HCT116 (cell line): ENCODE measurements around the gene KCNH3. TPM values are rescaled to one million over a fixed set of nuclear protein-coding genes. Genes with fewer than 3 reads are reported as not detected.

ENCODE experiments used
- ATAC-seq: fragments of 200-7000 bp; cut with Tn5 transposase; 2 replicates; pipeline ENCODE4 v1.9.1; 2020; ENCODE audit warnings: mild to moderate bottlenecking, moderate library complexity
- BruUV-seq: library from RNA; stranded (reverse); fragments of 400-500 nt; replicated peaks from 2 replicates; lab custom pipeline; 2021; lab: Mats Ljungman, UMichigan
- CTCF ChIA-PET: fragments of 300-600 bp; sonication (Branson Sonifier 250); formaldehyde crosslinking; loops from one replicate; lab custom pipeline; 2021; ENCODE audit warnings: antibody characterized with exemption; lab: Charles Lee
- POLR2A ChIA-PET: fragments of 300-600, 350-600 bp; sonication (Branson Sonifier 250); formaldehyde crosslinking; loops from one replicate; lab custom pipeline; 2021; ENCODE audit warnings: antibody characterized with exemption; lab: Charles Lee
- RAD21 ChIA-PET, 2 experiments: fragments of 300-600 bp; sonication (Branson Sonifier 250); formaldehyde crosslinking; loops; one replicate each; lab custom pipeline; 2023; ENCODE audit warnings: low total read pairs in 2 of 2; ENCODE audit not compliant: uncharacterized antibody in 2 of 2, unreplicated experiment in 2 of 2, low non-redundant PET in 1 of 2; lab: Charles Lee
- DNase-seq: peaks from one replicate; pipeline ENCODE4 v3.0.0-alpha.2; 2010; ENCODE audit warnings: low read depth, low spot score
- H2AFZ ChIP-seq: fragments of 200-600 bp; shearing (Covaris generic), sonication (generic); 2 replicates; pipeline ENCODE4 v1.6.1; 2017; ENCODE audit warnings: low read depth, mixed run types, mixed read lengths, antibody characterized with exemption, low read length; ENCODE audit not compliant: poor library complexity, severe bottlenecking
- H3K27ac ChIP-seq: 2 replicates; pipeline ENCODE4 v1.5.1; 2012; ENCODE audit warnings: low read depth, low read length
- H3K27me3 ChIP-seq: fragments of 200-600 bp; sonication (generic); 2 replicates; pipeline ENCODE4 v1.6.1; 2016; ENCODE audit warnings: mixed run types, low read length, mixed read lengths; ENCODE audit not compliant: insufficient read depth
- H3K36me3 ChIP-seq, 2 experiments: fragments of 200-500 bp in 1 of 2; fragments of 200-600 bp in 1 of 2; sonication (Bioruptor generic) in 1 of 2; sonication (generic) in 1 of 2; 2 replicates each; pipeline versions ENCODE4 v1.5.1 to v1.6.1; 2014 to 2016; ENCODE audit warnings: low read length in 2 of 2, inconsistent platforms in 1 of 2, mixed read lengths in 1 of 2, mixed run types in 1 of 2; ENCODE audit not compliant: insufficient read depth in 2 of 2, control insufficient read depth in 1 of 2
- H3K4me1 ChIP-seq, 2 experiments: fragments of 200-600 bp in 1 of 2; sonication (generic) in 1 of 2; 2 replicates each; pipeline versions ENCODE4 v1.5.1 to v1.6.1; 2012 to 2017; ENCODE audit warnings: low read length in 2 of 2, inconsistent platforms in 1 of 2, mild to moderate bottlenecking in 1 of 2, mixed read lengths in 1 of 2, mixed run types in 1 of 2, moderate library complexity in 1 of 2; ENCODE audit not compliant: insufficient read depth in 2 of 2, control insufficient read depth in 1 of 2
- H3K4me2 ChIP-seq: fragments of 200-600 bp; sonication (generic); 2 replicates; pipeline ENCODE4 v1.6.1; 2017; ENCODE audit warnings: mixed run types, low read length, mixed read lengths
- H3K4me3 ChIP-seq, 2 experiments: fragments of 200-600 bp in 1 of 2; sonication (generic) in 1 of 2; replicated peaks in 1 of 2; 2 replicates each; pipeline ENCODE4 v1.5.1; 2011 to 2016; ENCODE audit warnings: low read length in 2 of 2, control low read depth in 1 of 2, low read depth in 1 of 2, mild to moderate bottlenecking in 1 of 2, mixed read lengths in 1 of 2, mixed run types in 1 of 2
- H3K79me2 ChIP-seq: fragments of 200-600 bp; sonication (generic); 2 replicates; pipeline ENCODE4 v1.6.1; 2017; ENCODE audit warnings: mild to moderate bottlenecking, mixed run types, low read length, moderate library complexity, mixed read lengths; ENCODE audit not compliant: insufficient read depth
- H3K9ac ChIP-seq: fragments of 200-600 bp; sonication (generic); 2 replicates; pipeline ENCODE4 v1.6.1; 2016; ENCODE audit warnings: low read length, mixed read lengths
- H3K9me2 ChIP-seq: fragments of 200-600 bp; sonication (generic), shearing (Covaris generic); 2 replicates; pipeline ENCODE4 v1.6.1; 2017; ENCODE audit warnings: mixed run types, mild to moderate bottlenecking, moderate library complexity; ENCODE audit not compliant: insufficient read depth
- H3K9me3 ChIP-seq, 2 experiments: fragments of 200-500 bp in 1 of 2; fragments of 200-600 bp in 1 of 2; sonication (Bioruptor generic) in 1 of 2; sonication (generic) in 1 of 2; 2 replicates each; pipeline ENCODE4 v1.6.1; 2014 to 2017; ENCODE audit warnings: low read length in 2 of 2, mixed read lengths in 2 of 2, inconsistent platforms in 1 of 2, low read depth in 1 of 2, mild to moderate bottlenecking in 1 of 2, mixed run types in 1 of 2, moderate library complexity in 1 of 2; ENCODE audit not compliant: control insufficient read depth in 1 of 2, insufficient read depth in 1 of 2
- H4K20me1 ChIP-seq: fragments of 200-600 bp; sonication (generic), shearing (Covaris generic); 2 replicates; pipeline ENCODE4 v1.6.1; 2017; ENCODE audit warnings: mixed run types, mild to moderate bottlenecking, moderate library complexity; ENCODE audit not compliant: insufficient read depth
- CBX3 ChIP-seq: IDR thresholded peaks from 2 replicates; pipeline ENCODE4 v1.6.1; 2012; ENCODE audit warnings: low read depth
- EZH2 ChIP-seq: fragments of 200-600 bp; sonication (generic); IDR thresholded peaks from 2 replicates; pipeline ENCODE4 v1.6.1; 2017; ENCODE audit warnings: antibody characterized with exemption, mixed run types
- EZH2phosphoT487 ChIP-seq: fragments of 200-600 bp; IDR thresholded peaks from 2 replicates; pipeline ENCODE4 v1.6.1; 2018; ENCODE audit warnings: antibody characterized with exemption, borderline replicate concordance
- RAD21 ChIP-seq: IDR thresholded peaks from 2 replicates; pipeline ENCODE4 v1.6.1; 2012; ENCODE audit warnings: low read depth, mild to moderate bottlenecking
- SIN3A ChIP-seq: IDR thresholded peaks from 2 replicates; pipeline ENCODE4 v1.6.1; 2012; ENCODE audit warnings: low read depth
- SP1 ChIP-seq: IDR thresholded peaks from 2 replicates; pipeline ENCODE4 v1.6.1; 2012; ENCODE audit warnings: low read depth
- TCF7L2 ChIP-seq: IDR thresholded peaks from 2 replicates; pipeline ENCODE4 v1.7.0; 2011; ENCODE audit warnings: borderline replicate concordance, inconsistent platforms; ENCODE audit not compliant: insufficient read depth, insufficient read length; ENCODE audit errors: extremely low read depth
- ZFX ChIP-seq: fragments of 450-650 bp; IDR thresholded peaks from 2 replicates; pipeline ENCODE4 v1.6.1; 2017
- ZNF274 ChIP-seq: fragments of 200-500 bp; sonication (Bioruptor generic); IDR thresholded peaks from 2 replicates; pipeline ENCODE4 v1.6.1; 2014; ENCODE audit warnings: mild to moderate bottlenecking, low read depth, low read length, inconsistent platforms
- intact Hi-C: fragments of 100-400 bp; cut with micrococcal nuclease; formaldehyde crosslinking; loops from 2 replicates; pipeline ENCODE4 v1.10.0; 2022
- total RNA-seq: library from RNA; stranded (reverse); gene quantifications from one replicate; pipeline ENCODE4 v1.2.1, GENCODE V29; 2021; ENCODE audit not compliant: unreplicated experiment
- TF ChIP-seq, protein P1 (sequence below): IDR thresholded peaks from 2 replicates; pipeline ENCODE4 v1.6.1; 2012; ENCODE audit warnings: low read depth
- TF ChIP-seq, protein P2 (sequence below), 3 experiments: fragments of 200-600 bp in 1 of 3; sonication (generic) in 1 of 3; IDR thresholded peaks in 2 of 3; conservative IDR thresholded peaks in 1 of 3; 2 replicates each; pipeline ENCODE4 v1.5.1; 2012 to 2017; ENCODE audit warnings: low read depth in 2 of 3, low read length in 2 of 3, antibody characterized with exemption in 1 of 3, borderline replicate concordance in 1 of 3, control low read depth in 1 of 3, mild to moderate bottlenecking in 1 of 3, mixed read lengths in 1 of 3, mixed run types in 1 of 3, moderate library complexity in 1 of 3; ENCODE audit not compliant: insufficient read depth in 1 of 3
- TF ChIP-seq, protein P3 (sequence below): IDR thresholded peaks from 2 replicates; pipeline ENCODE4 v1.6.1; 2012
- TF ChIP-seq, protein P4 (sequence below): IDR thresholded peaks from 2 replicates; pipeline ENCODE4 v1.6.1; 2012
- TF ChIP-seq, protein P5 (sequence below): IDR thresholded peaks from 2 replicates; pipeline ENCODE4 v1.6.1; 2011; ENCODE audit warnings: mild to moderate bottlenecking, low read length, moderate library complexity; ENCODE audit not compliant: insufficient replicate concordance; ENCODE audit errors: extremely low read depth

Gene KCNH3
- total RNA-seq, 1 experiment from 2014 or later: 35.3 TPM

DNA sequence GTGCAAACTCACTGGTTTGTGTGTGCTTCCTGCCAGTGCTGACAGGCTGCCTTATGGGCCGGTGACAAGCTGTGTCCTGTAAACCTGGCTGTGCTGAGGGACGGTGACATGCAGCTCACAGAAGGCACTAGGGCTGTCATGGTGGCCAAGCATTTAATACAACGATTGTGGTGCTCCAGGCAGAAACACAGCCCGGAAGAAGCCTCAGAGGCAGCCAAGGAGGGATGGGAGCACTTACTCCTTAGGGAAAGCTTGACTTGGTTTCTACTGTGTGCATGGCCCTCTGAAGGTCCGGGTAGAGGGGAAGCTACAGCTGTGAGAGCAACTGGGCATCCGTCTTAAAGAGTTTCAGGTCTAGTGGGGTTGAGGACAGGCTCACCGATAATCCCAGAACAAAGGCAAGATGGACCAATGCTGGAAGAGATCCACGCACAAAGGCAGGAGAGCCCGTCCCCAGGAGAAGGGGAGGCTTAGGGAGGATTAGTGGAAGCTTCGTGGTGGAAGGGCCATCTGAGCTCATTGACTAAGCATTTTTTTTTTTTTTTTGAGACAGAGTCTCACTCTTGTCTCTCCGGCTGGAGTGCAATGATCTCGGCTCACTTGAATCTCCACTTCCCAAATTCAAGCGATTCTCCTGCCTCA lies 39.8 kb downstream of the KCNH3 start:
- no TSS peak for BruUV-seq
- CTCF ChIA-PET: interaction anchor here (0.7 to 1.1 kb wide), 2 partner anchors 220 to 231 kb away, joined by 3 to 4 read pairs; no protein-coding TSS in a partner anchor
- Histone ChIP-seq H3K27me3 (no peaks in the 10 kb centered on the region), H3K36me3 (peaks cover 0 to 4% of the 10 kb centered on the region in 2 experiments; a peak in 1 of 4 replicates), H2AFZ (no peak overlapping the region), H3K4me3 (no peak overlapping the region), H3K27ac (no peak overlapping the region), H3K4me1 (peaks cover 7 to 11% of the 10 kb centered on the region in 2 experiments; a peak in 3 of 4 replicates), H3K79me2 (no peaks in the 10 kb centered on the region; the same call in none of the 2 replicates), H3K9me3 (no peaks in the 10 kb centered on the region), H3K9ac (no peak overlapping the region), H3K9me2 (no peaks in the 10 kb centered on the region), H3K4me2 (no peak overlapping the region), H4K20me1 (no peaks in the 10 kb centered on the region)
- POLR2A ChIA-PET: no interaction called here
- ATAC-seq: no peak
- no peak for DNase-seq
- intact Hi-C loops: no loop called here
- RAD21 ChIA-PET: no interaction called here
- TF ChIP-seq SP1 (no peak), ZFX (no peak), EZH2 (no peak), SIN3A (no peak), ZNF274 (no peak), TCF7L2 (no peak), RAD21 (no peak), CBX3 (no peak), EZH2phosphoT487 (no peak)
- TF ChIP-seq, protein P1, sequence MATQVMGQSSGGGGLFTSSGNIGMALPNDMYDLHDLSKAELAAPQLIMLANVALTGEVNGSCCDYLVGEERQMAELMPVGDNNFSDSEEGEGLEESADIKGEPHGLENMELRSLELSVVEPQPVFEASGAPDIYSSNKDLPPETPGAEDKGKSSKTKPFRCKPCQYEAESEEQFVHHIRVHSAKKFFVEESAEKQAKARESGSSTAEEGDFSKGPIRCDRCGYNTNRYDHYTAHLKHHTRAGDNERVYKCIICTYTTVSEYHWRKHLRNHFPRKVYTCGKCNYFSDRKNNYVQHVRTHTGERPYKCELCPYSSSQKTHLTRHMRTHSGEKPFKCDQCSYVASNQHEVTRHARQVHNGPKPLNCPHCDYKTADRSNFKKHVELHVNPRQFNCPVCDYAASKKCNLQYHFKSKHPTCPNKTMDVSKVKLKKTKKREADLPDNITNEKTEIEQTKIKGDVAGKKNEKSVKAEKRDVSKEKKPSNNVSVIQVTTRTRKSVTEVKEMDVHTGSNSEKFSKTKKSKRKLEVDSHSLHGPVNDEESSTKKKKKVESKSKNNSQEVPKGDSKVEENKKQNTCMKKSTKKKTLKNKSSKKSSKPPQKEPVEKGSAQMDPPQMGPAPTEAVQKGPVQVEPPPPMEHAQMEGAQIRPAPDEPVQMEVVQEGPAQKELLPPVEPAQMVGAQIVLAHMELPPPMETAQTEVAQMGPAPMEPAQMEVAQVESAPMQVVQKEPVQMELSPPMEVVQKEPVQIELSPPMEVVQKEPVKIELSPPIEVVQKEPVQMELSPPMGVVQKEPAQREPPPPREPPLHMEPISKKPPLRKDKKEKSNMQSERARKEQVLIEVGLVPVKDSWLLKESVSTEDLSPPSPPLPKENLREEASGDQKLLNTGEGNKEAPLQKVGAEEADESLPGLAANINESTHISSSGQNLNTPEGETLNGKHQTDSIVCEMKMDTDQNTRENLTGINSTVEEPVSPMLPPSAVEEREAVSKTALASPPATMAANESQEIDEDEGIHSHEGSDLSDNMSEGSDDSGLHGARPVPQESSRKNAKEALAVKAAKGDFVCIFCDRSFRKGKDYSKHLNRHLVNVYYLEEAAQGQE: no peak
- TF ChIP-seq, protein P2, sequence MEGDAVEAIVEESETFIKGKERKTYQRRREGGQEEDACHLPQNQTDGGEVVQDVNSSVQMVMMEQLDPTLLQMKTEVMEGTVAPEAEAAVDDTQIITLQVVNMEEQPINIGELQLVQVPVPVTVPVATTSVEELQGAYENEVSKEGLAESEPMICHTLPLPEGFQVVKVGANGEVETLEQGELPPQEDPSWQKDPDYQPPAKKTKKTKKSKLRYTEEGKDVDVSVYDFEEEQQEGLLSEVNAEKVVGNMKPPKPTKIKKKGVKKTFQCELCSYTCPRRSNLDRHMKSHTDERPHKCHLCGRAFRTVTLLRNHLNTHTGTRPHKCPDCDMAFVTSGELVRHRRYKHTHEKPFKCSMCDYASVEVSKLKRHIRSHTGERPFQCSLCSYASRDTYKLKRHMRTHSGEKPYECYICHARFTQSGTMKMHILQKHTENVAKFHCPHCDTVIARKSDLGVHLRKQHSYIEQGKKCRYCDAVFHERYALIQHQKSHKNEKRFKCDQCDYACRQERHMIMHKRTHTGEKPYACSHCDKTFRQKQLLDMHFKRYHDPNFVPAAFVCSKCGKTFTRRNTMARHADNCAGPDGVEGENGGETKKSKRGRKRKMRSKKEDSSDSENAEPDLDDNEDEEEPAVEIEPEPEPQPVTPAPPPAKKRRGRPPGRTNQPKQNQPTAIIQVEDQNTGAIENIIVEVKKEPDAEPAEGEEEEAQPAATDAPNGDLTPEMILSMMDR (IDR thresholded peaks at IDR 0.05 in 2 of 3, conservative IDR thresholded peaks at IDR 0.05 in 1 of 3; ENCODE audit: borderline replicate concordance in 1 of 3, insufficient read depth in 1 of 3, low read depth in 2 of 3, low read length in 2 of 3): no peak
- TF ChIP-seq, protein P3, sequence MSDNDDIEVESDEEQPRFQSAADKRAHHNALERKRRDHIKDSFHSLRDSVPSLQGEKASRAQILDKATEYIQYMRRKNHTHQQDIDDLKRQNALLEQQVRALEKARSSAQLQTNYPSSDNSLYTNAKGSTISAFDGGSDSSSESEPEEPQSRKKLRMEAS: no peak
- TF ChIP-seq, protein P4, sequence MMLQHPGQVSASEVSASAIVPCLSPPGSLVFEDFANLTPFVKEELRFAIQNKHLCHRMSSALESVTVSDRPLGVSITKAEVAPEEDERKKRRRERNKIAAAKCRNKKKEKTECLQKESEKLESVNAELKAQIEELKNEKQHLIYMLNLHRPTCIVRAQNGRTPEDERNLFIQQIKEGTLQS: no peak
- TF ChIP-seq, protein P5, sequence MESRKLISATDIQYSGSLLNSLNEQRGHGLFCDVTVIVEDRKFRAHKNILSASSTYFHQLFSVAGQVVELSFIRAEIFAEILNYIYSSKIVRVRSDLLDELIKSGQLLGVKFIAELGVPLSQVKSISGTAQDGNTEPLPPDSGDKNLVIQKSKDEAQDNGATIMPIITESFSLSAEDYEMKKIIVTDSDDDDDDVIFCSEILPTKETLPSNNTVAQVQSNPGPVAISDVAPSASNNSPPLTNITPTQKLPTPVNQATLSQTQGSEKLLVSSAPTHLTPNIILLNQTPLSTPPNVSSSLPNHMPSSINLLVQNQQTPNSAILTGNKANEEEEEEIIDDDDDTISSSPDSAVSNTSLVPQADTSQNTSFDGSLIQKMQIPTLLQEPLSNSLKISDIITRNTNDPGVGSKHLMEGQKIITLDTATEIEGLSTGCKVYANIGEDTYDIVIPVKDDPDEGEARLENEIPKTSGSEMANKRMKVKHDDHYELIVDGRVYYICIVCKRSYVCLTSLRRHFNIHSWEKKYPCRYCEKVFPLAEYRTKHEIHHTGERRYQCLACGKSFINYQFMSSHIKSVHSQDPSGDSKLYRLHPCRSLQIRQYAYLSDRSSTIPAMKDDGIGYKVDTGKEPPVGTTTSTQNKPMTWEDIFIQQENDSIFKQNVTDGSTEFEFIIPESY: no peak
